ENCODE results near the gene ARMC9.
"Not testable (repeated sequence)": the region's sequence is repeated elsewhere in the genome, so short reads cannot be mapped to it uniquely, and the experiment has no call there.

ARMC9 gene

DNA sequence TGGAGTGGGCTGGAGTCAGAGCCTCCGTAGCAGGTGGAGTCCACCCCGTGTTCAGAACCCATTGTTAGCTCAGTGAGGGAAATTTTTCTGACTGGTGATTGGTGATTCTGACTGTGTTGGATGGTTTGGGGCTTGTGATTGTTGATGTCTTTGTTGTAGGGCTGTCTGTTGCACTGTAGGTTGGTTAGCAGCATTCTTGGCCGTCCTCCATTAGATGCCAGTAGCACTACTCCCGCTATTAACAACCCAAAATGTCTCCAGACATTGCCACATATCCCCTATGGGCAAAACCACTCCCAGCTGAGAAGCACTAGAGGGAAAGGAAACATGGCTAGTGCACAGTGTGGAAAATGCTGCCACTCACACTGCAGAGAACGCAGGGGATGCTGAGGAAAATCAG is 51.7 kb downstream of the ARMC9 start:
- no peak for DNase-seq (ENCODE audit: low read depth, low spot score)
- H3K4me3 ChIP-seq (ENCODE audit: low read depth, low read length), result no peak overlapping the region
- in situ Hi-C loops (cut with HindIII; ENCODE audit: low sequenced_read_pairs), result no loop called here
- TF ChIP-seq, protein P1, sequence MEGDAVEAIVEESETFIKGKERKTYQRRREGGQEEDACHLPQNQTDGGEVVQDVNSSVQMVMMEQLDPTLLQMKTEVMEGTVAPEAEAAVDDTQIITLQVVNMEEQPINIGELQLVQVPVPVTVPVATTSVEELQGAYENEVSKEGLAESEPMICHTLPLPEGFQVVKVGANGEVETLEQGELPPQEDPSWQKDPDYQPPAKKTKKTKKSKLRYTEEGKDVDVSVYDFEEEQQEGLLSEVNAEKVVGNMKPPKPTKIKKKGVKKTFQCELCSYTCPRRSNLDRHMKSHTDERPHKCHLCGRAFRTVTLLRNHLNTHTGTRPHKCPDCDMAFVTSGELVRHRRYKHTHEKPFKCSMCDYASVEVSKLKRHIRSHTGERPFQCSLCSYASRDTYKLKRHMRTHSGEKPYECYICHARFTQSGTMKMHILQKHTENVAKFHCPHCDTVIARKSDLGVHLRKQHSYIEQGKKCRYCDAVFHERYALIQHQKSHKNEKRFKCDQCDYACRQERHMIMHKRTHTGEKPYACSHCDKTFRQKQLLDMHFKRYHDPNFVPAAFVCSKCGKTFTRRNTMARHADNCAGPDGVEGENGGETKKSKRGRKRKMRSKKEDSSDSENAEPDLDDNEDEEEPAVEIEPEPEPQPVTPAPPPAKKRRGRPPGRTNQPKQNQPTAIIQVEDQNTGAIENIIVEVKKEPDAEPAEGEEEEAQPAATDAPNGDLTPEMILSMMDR (IDR thresholded peaks at IDR 0.05; ENCODE audit: low read depth, low read length), result no peak

DNA sequence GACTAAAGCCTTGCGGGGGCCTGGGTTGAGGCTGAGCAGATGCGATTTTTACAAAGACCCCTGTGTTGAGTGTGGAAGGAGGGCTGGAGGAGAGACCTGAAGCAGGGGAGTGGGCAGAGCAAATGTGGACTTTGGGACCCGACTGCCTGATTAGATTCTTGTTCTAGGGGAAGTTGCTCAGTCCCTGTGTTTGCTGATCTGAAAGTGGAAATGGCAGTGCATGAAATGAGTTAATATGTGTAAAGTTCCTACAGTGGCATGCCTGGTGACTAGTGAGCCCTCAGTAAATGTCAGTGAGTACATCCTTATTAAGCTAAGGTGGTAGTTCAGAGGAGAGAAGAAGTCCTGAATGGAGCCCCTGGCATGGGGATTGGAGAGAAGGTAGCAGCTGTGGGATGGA is 52.3 kb downstream of the ARMC9 start:
- TF ChIP-seq, protein P1 (IDR thresholded peaks at IDR 0.05; ENCODE audit: low read depth, low read length), result no peak
- in situ Hi-C loops (cut with HindIII; ENCODE audit: low sequenced_read_pairs), result no loop called here

DNA sequence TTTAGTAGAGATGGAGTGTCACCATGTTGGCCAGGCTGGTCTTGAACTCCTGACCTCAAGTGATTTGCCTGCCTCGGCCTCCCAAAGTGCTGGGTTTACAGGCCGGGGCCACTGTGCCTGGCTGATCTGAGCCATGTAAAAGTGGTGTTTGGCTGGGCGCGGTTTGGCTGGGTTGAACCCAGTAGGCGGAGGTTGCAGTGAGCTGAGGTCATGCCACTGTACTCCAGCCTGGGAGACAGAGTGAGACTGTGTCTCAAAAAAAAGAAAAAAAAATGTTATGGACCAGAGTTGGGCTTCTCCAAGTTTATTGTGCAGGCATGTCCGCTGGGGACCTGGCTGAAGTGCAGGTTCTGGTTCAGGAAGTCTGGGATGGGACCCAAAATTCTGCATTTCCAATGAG is 54.9 kb downstream of the ARMC9 start:
- H3K4me3 ChIP-seq (ENCODE audit: low read depth, low read length); in situ Hi-C loops (cut with HindIII; ENCODE audit: low sequenced_read_pairs); DNase-seq (ENCODE audit: low read depth, low spot score): not testable (repeated sequence)

More for the DNA sequence above, 52.3 kb downstream of the ARMC9 start:
- DNase-seq (ENCODE audit: low read depth, low spot score), result no peak
- no peak overlapping the region for H3K4me3 ChIP-seq (ENCODE audit: low read depth, low read length)

DNA sequence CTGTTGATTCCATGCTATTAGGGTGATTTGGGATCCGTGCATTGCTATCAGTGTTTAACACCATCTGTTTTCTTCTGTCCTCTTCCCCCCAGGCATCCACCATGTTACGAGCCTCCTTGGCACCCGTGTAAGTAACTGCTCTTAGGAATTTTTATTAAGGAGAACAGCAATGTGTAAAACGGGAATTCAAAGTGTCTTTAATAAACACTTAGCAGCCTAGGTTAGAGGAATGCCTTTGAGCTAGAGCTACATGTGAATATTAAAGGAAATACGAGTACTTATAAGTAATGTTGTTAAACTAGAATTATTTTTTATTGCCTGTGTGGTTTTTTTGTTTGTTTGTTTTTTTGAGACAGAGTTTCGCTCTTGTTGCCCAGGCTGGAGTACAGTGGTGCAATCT is 58.1 kb downstream of the ARMC9 start:
- in situ Hi-C loops (cut with HindIII; ENCODE audit: low sequenced_read_pairs), result no loop called here
- no peak for DNase-seq (ENCODE audit: low read depth, low spot score)
- H3K4me3 ChIP-seq (ENCODE audit: low read depth, low read length), result no peak overlapping the region
- TF ChIP-seq, protein P1 (IDR thresholded peaks at IDR 0.05; ENCODE audit: low read depth, low read length), result no peak

DNA sequence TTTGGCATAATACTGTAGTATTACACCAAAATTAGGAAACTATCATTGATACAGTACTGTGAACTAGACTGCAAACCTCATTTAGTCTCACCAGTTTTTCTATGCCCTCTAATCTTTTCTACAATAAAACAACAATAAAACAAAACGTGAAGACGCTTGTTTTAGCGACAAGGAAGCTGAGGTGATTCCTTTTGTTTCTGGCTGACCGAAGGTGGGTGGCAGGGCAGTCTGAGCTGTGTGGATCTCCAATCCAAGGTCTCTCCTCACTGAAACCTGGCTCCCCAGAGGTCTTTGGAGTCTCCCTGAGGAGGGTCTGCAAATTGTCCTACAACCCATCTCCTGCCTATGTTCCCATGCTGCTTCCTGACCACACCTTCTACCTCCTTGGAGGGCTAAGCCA is 59.3 kb downstream of the ARMC9 start:
- TF ChIP-seq, protein P1 (IDR thresholded peaks at IDR 0.05; ENCODE audit: low read depth, low read length), result no peak
- in situ Hi-C loops (cut with HindIII; ENCODE audit: low sequenced_read_pairs), result no loop called here
- no peak for DNase-seq (ENCODE audit: low read depth, low spot score)
- no peak overlapping the region for H3K4me3 ChIP-seq (ENCODE audit: low read depth, low read length)

DNA sequence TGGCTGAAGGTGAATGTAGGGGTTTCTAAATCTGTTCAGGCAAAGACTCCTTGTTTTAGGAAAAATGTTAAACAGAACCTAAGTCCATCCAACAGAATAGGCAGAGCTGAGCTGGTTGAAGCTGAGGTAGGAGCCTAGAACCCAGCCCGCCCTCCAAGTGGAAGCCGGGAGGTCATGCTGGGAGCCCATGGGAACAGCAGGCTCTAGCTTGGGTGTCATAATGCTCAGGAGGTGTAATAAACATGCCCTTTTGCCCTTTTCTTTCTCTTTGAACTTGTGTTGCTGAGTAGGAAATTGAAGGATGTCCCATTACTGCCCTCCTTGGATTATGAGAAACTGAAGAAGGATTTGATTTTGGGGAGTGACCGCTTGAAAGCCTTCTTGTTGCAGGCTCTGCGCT is 60.3 kb downstream of the ARMC9 start:
- in situ Hi-C loops (cut with HindIII; ENCODE audit: low sequenced_read_pairs), result no loop called here
- DNase-seq (ENCODE audit: low read depth, low spot score), result no peak
- TF ChIP-seq, protein P1 (IDR thresholded peaks at IDR 0.05; ENCODE audit: low read depth, low read length), result no peak
- no peak overlapping the region for H3K4me3 ChIP-seq (ENCODE audit: low read depth, low read length)

DNA sequence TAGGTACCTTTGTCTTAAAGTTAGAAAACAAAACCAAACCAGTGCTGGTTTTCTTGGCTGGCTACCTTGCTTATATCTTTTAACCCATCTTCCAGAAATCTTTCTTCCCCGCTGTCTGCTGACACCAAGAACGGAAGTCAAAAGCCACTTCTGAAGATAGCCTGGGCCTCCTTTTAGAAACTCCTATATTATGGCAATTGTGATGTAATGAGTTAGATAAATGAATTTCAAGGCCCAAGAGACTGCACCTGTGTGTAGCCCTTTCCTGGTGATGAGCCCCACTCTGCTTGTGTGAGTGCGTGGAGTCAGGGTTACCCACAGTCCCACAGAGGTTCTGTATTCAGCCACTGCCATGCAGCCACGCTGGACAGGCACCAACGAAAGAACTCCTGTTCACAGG is 60.7 kb downstream of the ARMC9 start:
- DNase-seq (ENCODE audit: low read depth, low spot score), result no peak
- no peak overlapping the region for H3K4me3 ChIP-seq (ENCODE audit: low read depth, low read length)
- TF ChIP-seq, protein P1 (IDR thresholded peaks at IDR 0.05; ENCODE audit: low read depth, low read length), result no peak
- in situ Hi-C loops (cut with HindIII; ENCODE audit: low sequenced_read_pairs), result no loop called here
